GM12801 (cell line): ENCODE data around the gene CA10.

Experiments used
- CTCF ChIP-seq: IDR thresholded peaks from one replicate; pipeline ENCODE4 v1.5.1; 2011; ENCODE audit warnings: control low read depth; ENCODE audit not compliant: insufficient read length; ENCODE audit errors: extremely low read depth

Gene CA10

GRCh38 chr17:51588063-51588462, 570.5 kb downstream of the CA10 start:
- no peak for TF ChIP-seq CTCF

GRCh38 chr17:51587516-51587915, 571.0 kb downstream of the CA10 start:
- no peak for TF ChIP-seq CTCF

- no peak for TF ChIP-seq CTCF
These were observed 572.9 kb downstream of the CA10 start for GRCh38 chr17:51585514-51586104.

GRCh38 chr17:51580869-51581268, 577.6 kb downstream of the CA10 start:
- TF ChIP-seq CTCF, result no peak
